SK-N-SH (cell line): ENCODE results near the gene COX10. TPM values are rescaled to one million over a fixed set of nuclear protein-coding genes. Genes with fewer than 3 reads are reported as not detected.

Source experiments
- CTCF ChIA-PET: fragments of 300-600, 350-600 bp; formaldehyde crosslinking; extraction: SDS; loops from one replicate; lab custom pipeline; 2021; lab: Yijun Ruan, JAX
- POLR2A ChIA-PET: fragments of 350-600 bp; sonication (Branson Sonifier 250); formaldehyde crosslinking; extraction: SDS; loops from one replicate; lab custom pipeline; 2020; ENCODE audit warnings: antibody characterized with exemption, inconsistent platforms; lab: Yijun Ruan, JAX
- DNase-seq: peaks from one replicate; pipeline ENCODE4 v3.0.0; 2012
- H2AFZ ChIP-seq: fragments of 200-600 bp; sonication (generic); 2 replicates; pipeline ENCODE4 v1.8.1; 2016; ENCODE audit warnings: antibody characterized with exemption, mild to moderate bottlenecking, low read depth
- H3F3A ChIP-seq: fragments of 200-600 bp; sonication (generic); replicated peaks from 2 replicates; pipeline ENCODE3; 2016; ENCODE audit warnings: antibody characterized with exemption, mild to moderate bottlenecking; ENCODE audit not compliant: insufficient read depth
- H3K27ac ChIP-seq, 2 experiments: fragments of 200-500 bp in 1 of 2; fragments of 200-600 bp in 1 of 2; sonication (Bioruptor generic) in 1 of 2; sonication (generic), shearing (Covaris generic) in 1 of 2; 2 replicates each; pipeline versions ENCODE4 v1.5.1 to v1.6.1; 2014 to 2016; ENCODE audit warnings: low read depth in 2 of 2, inconsistent platforms in 1 of 2, low read length in 1 of 2, mild to moderate bottlenecking in 1 of 2, mixed read lengths in 1 of 2
- H3K27me3 ChIP-seq: fragments of 200-600 bp; sonication (generic), shearing (Covaris generic); 2 replicates; pipeline ENCODE4 v1.6.1; 2016; ENCODE audit warnings: mixed run types; ENCODE audit not compliant: insufficient read depth
- H3K36me3 ChIP-seq, 2 experiments: fragments of 200-500 bp in 1 of 2; fragments of 200-600 bp in 1 of 2; sonication (Bioruptor generic) in 1 of 2; sonication (generic) in 1 of 2; replicated peaks in 1 of 2; 2 replicates each; pipeline versions ENCODE3 to v1.5.1; 2014 to 2016; ENCODE audit warnings: low read length in 1 of 2, mild to moderate bottlenecking in 1 of 2; ENCODE audit not compliant: insufficient read depth in 2 of 2, control insufficient read depth in 1 of 2
- H3K4me1 ChIP-seq, 2 experiments: fragments of 200-500 bp in 1 of 2; fragments of 200-600 bp in 1 of 2; sonication (Bioruptor generic) in 1 of 2; sonication (generic), shearing (Covaris generic) in 1 of 2; 2 replicates each; pipeline versions ENCODE4 v1.5.1 to v1.6.1; 2014 to 2016; ENCODE audit warnings: low read depth in 1 of 2, low read length in 1 of 2, mixed run types in 1 of 2; ENCODE audit not compliant: insufficient read depth in 2 of 2, control insufficient read depth in 1 of 2
- H3K4me2 ChIP-seq: fragments of 200-600 bp; sonication (generic), shearing (Covaris generic); 2 replicates; pipeline ENCODE4 v1.6.1; 2017; ENCODE audit warnings: mixed run types
- H3K4me3 ChIP-seq, 2 experiments: fragments of 200-500 bp in 1 of 2; fragments of 200-600 bp in 1 of 2; sonication (Bioruptor generic) in 1 of 2; sonication (generic), shearing (Covaris generic) in 1 of 2; 2 replicates each; pipeline versions ENCODE4 v1.5.1 to v1.8.1; 2014 to 2016; ENCODE audit warnings: low read depth in 2 of 2, inconsistent platforms in 1 of 2, low read length in 1 of 2, mild to moderate bottlenecking in 1 of 2, mixed read lengths in 1 of 2, moderate library complexity in 1 of 2
- H3K79me2 ChIP-seq: fragments of 200-600 bp; sonication (generic); 2 replicates; pipeline ENCODE4 v1.8.1; 2017; ENCODE audit warnings: mild to moderate bottlenecking; ENCODE audit not compliant: insufficient read depth
- H3K9ac ChIP-seq: fragments of 200-600 bp; sonication (generic); 2 replicates; pipeline ENCODE4 v1.6.1; 2017; ENCODE audit warnings: mixed run types
- H3K9me2 ChIP-seq: fragments of 200-600 bp; sonication (generic); 2 replicates; pipeline ENCODE4 v1.6.1; 2017; ENCODE audit warnings: mixed run types
- H3K9me3 ChIP-seq: fragments of 200-600 bp; sonication (generic); 2 replicates; pipeline ENCODE4 v1.6.1; 2017; ENCODE audit warnings: mixed run types, mild to moderate bottlenecking, moderate library complexity
- H4K20me1 ChIP-seq: fragments of 200-600 bp; sonication (generic); 2 replicates; pipeline ENCODE4 v1.6.1; 2017; ENCODE audit warnings: mild to moderate bottlenecking, mixed run types; ENCODE audit not compliant: insufficient read depth
- EZH2phosphoT487 ChIP-seq: fragments of 200-600 bp; sonication (generic); IDR thresholded peaks from 2 replicates; pipeline ENCODE4 v1.6.1; 2017; ENCODE audit warnings: low read depth, mixed run types, mild to moderate bottlenecking, antibody characterized with exemption, moderate library complexity, borderline replicate concordance
- FOSL2 ChIP-seq: IDR thresholded peaks from 2 replicates; pipeline ENCODE4 v1.4.0; 2012; ENCODE audit warnings: low read depth, mild to moderate bottlenecking, moderate library complexity, borderline replicate concordance
- FOXJ3 ChIP-seq: sonication (generic); formaldehyde crosslinking; IDR thresholded peaks from 2 replicates; pipeline ENCODE4 v1.5.1; 2020; ENCODE audit warnings: mild to moderate bottlenecking, missing genetic modification reagents
- FOXM1 ChIP-seq: IDR thresholded peaks from 2 replicates; pipeline ENCODE4 v1.4.0; 2012; ENCODE audit warnings: low read depth, mild to moderate bottlenecking
- GABPA ChIP-seq: IDR thresholded peaks from 2 replicates; pipeline ENCODE4 v1.4.0; 2012; ENCODE audit warnings: low read depth, mild to moderate bottlenecking
- GATA2 ChIP-seq: sonication (generic); formaldehyde crosslinking; IDR thresholded peaks from 2 replicates; pipeline ENCODE4 v1.5.0; 2020; ENCODE audit warnings: mild to moderate bottlenecking, missing genetic modification reagents
- MEF2A ChIP-seq: IDR thresholded peaks from 2 replicates; pipeline ENCODE4 v1.4.0; 2012; ENCODE audit warnings: low read depth, borderline replicate concordance
- NRF1 ChIP-seq: IDR thresholded peaks from 2 replicates; pipeline ENCODE4 v1.6.1; 2012; ENCODE audit warnings: low read depth, mild to moderate bottlenecking, low read length
- RAD21 ChIP-seq: IDR thresholded peaks from 2 replicates; pipeline ENCODE4 v1.6.1; 2012; ENCODE audit warnings: mild to moderate bottlenecking, low read length
- RFX5 ChIP-seq: IDR thresholded peaks from 2 replicates; pipeline ENCODE4 v1.6.1; 2012; ENCODE audit warnings: mild to moderate bottlenecking, improper control_type of control experiment, low read length
- RXRA ChIP-seq: IDR thresholded peaks from 2 replicates; pipeline ENCODE4 v1.4.0; 2012; ENCODE audit warnings: low read depth, mild to moderate bottlenecking, borderline replicate concordance
- SIN3A ChIP-seq: IDR thresholded peaks from 2 replicates; pipeline ENCODE4 v1.6.1; 2012; ENCODE audit warnings: low read depth, mild to moderate bottlenecking, low read length, moderate library complexity, borderline replicate concordance
- SMC3 ChIP-seq: IDR thresholded peaks from 2 replicates; pipeline ENCODE4 v1.6.1; 2012; ENCODE audit warnings: low read depth, low read length, improper control_type of control experiment
- TCF12 ChIP-seq: IDR thresholded peaks from 2 replicates; pipeline ENCODE4 v1.4.0; 2012
- WGBS: methylation state at CpG from one replicate; pipeline ENCODE4 v1.1.6; 2017; ENCODE audit warnings: low lambda C conversion rate; 5-methylcytosine and 5-hydroxymethylcytosine counted together
- polyA plus RNA-seq, 3 experiments: library from polyadenylated mRNA; depleted of rRNA; stranded (reverse); fragments of >200 nt; gene quantifications; 2 replicates each; pipeline ENCODE4 v1.2.3, GENCODE V29; 2012
- TF ChIP-seq, protein P1 (sequence below): fragments of 150-350 bp; IDR thresholded peaks from 2 replicates; pipeline ENCODE4 v1.6.1; 2016; ENCODE audit warnings: mild to moderate bottlenecking, low read depth, low read length
- TF ChIP-seq, protein P2 (sequence below): IDR thresholded peaks from 2 replicates; pipeline ENCODE4 v1.4.0; 2012; ENCODE audit warnings: low read depth, borderline replicate concordance
- TF ChIP-seq, protein P3 (sequence below): fragments of 150-350 bp; IDR thresholded peaks from 2 replicates; pipeline ENCODE4 v1.6.1; 2017; ENCODE audit warnings: antibody characterized with exemption, low read length, low read depth, borderline replicate concordance
- TF ChIP-seq, protein P4 (sequence below): IDR thresholded peaks from 2 replicates; pipeline ENCODE4 v1.6.1; 2012; ENCODE audit warnings: mild to moderate bottlenecking, low read depth, low read length, moderate library complexity

Gene COX10
- polyA plus RNA-seq, 1 of the 3 experiments (the other 2 are of a cell fraction) = 8.7 TPM

DNA sequence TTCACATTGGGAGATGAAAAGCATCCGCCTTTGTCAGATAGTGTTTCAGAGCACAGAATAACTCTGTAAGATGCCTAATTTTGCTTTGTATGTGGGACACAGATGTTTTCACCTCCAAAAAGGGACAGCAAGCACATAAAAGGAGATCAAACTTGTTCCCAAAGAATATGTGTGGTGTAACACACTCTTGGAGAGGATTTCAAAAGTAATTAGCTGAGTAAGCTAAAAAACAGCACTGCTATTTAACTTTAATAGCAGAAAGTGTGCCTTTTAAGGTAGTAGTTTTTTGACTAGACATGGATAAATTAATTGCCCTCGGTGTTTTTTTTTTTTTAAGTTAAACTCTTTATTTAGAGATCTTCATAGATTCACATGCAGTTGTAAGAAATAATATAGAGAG is 65.2 kb downstream of the COX10 start (continued):
- TF ChIP-seq, protein P1, sequence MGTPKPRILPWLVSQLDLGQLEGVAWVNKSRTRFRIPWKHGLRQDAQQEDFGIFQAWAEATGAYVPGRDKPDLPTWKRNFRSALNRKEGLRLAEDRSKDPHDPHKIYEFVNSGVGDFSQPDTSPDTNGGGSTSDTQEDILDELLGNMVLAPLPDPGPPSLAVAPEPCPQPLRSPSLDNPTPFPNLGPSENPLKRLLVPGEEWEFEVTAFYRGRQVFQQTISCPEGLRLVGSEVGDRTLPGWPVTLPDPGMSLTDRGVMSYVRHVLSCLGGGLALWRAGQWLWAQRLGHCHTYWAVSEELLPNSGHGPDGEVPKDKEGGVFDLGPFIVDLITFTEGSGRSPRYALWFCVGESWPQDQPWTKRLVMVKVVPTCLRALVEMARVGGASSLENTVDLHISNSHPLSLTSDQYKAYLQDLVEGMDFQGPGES = no peak
- TF ChIP-seq SIN3A = no peak
- TF ChIP-seq FOSL2 = no peak

DNA sequence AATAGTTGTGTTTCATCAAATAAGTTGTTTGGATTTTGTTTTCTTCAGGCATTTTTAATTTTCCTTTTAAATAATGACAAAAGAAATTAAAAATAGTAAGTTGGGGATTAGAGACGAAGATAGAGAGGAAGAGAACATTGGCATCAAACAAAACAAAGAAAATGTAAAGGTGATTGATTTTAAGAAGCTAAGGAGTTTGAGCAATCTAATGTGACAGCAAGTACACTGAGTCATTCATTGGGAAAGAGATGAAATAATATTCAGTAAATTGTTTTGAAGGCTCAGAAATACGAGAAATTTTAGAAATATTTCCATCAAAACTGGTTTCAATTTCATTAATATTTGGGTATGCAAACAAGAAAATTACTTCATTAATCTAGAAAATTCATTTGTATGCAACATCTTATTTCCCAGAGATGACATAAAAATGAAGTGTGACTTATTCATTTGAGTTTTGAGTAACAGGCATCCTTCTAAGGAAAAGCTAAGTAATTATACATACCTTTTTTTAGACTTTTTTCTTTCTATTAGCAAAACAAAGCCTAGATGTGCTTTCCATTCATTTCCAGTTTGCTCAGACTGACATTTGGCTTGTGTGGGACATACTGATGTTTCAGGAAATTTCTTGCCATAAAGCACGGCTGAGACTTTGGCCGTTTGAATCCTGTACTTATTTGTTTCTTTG is 66.7 kb downstream of the COX10 start:
- H3K9ac ChIP-seq = no peak overlapping the region
- H3K9me2 ChIP-seq = 0 out of 2 replicates have a peak, but pooled peaks cover 3% of the 10 kb centered on the region
- no peaks in the 10 kb centered on the region for H3F3A ChIP-seq
- no peak overlapping the region for H3K4me3 ChIP-seq
- H3K27me3 ChIP-seq = no peaks in the 10 kb centered on the region
- H2AFZ ChIP-seq = no peak overlapping the region
- CTCF ChIA-PET = interaction anchor here (1.0 kb wide), 1 partner anchor 37 kb away, joined by 3 read pairs; no protein-coding TSS in a partner anchor
- TF ChIP-seq, protein P2, sequence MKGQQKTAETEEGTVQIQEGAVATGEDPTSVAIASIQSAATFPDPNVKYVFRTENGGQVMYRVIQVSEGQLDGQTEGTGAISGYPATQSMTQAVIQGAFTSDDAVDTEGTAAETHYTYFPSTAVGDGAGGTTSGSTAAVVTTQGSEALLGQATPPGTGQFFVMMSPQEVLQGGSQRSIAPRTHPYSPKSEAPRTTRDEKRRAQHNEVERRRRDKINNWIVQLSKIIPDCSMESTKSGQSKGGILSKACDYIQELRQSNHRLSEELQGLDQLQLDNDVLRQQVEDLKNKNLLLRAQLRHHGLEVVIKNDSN = no peak
- TF ChIP-seq FOXJ3 (CRISPR knock-in tag) (no peak), FOSL2 (no peak), RFX5 (no peak), RXRA (no peak), GABPA (no peak), FOXM1 (no peak), RAD21 (no peak), GATA2 (CRISPR knock-in tag) (no peak)
- TF ChIP-seq, protein P3, sequence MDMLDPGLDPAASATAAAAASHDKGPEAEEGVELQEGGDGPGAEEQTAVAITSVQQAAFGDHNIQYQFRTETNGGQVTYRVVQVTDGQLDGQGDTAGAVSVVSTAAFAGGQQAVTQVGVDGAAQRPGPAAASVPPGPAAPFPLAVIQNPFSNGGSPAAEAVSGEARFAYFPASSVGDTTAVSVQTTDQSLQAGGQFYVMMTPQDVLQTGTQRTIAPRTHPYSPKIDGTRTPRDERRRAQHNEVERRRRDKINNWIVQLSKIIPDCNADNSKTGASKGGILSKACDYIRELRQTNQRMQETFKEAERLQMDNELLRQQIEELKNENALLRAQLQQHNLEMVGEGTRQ = no peak
- TF ChIP-seq, all 33 proteins: peak for 0
- Histone ChIP-seq H3K4me2 (no peak overlapping the region), H3K36me3 (no peaks in the 10 kb centered on the region), H3K9me3 (no peaks in the 10 kb centered on the region; the same call in 1 of the 2 replicates), H3K79me2 (no peaks in the 10 kb centered on the region; the same call in 1 of the 2 replicates), H3K27ac (no peak overlapping the region), H4K20me1 (no peaks in the 10 kb centered on the region), H3K4me1 (no peaks in the 10 kb centered on the region)
- WGBS = 86% methylated on average over 4 of the region's 4 CpGs
- no peak for DNase-seq
- POLR2A ChIA-PET = no interaction called here

DNA sequence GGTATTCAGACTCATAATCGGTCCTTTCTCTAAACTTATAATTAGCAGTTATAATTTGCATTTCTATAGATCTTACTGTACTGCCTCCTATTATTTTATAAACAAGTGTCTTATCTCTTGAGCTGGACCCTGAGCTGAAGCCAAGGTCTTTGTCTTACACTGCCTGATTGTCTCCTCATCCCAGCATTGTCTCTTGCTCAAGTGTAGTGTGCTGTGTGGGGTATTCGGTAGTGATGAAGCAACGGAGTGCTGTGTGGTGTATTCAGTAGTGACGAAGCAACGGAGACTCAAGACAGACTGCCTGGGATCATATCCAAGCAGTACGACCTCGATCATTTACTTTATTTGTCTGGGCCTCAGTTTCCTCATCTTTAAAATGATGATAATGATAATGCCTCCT is 69.3 kb downstream of the COX10 start:
- POLR2A ChIA-PET = no interaction called here
- TF ChIP-seq, protein P1 = no peak
- TF ChIP-seq, protein P4, sequence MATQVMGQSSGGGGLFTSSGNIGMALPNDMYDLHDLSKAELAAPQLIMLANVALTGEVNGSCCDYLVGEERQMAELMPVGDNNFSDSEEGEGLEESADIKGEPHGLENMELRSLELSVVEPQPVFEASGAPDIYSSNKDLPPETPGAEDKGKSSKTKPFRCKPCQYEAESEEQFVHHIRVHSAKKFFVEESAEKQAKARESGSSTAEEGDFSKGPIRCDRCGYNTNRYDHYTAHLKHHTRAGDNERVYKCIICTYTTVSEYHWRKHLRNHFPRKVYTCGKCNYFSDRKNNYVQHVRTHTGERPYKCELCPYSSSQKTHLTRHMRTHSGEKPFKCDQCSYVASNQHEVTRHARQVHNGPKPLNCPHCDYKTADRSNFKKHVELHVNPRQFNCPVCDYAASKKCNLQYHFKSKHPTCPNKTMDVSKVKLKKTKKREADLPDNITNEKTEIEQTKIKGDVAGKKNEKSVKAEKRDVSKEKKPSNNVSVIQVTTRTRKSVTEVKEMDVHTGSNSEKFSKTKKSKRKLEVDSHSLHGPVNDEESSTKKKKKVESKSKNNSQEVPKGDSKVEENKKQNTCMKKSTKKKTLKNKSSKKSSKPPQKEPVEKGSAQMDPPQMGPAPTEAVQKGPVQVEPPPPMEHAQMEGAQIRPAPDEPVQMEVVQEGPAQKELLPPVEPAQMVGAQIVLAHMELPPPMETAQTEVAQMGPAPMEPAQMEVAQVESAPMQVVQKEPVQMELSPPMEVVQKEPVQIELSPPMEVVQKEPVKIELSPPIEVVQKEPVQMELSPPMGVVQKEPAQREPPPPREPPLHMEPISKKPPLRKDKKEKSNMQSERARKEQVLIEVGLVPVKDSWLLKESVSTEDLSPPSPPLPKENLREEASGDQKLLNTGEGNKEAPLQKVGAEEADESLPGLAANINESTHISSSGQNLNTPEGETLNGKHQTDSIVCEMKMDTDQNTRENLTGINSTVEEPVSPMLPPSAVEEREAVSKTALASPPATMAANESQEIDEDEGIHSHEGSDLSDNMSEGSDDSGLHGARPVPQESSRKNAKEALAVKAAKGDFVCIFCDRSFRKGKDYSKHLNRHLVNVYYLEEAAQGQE = no peak
- TF ChIP-seq SMC3 = no peak
- no peak for TF ChIP-seq RAD21
- TF ChIP-seq GABPA = no peak
- TF ChIP-seq TCF12 = no peak
- no peak for TF ChIP-seq NRF1
- TF ChIP-seq MEF2A = no peak
- no peak for TF ChIP-seq EZH2phosphoT487

More for the DNA sequence above, 69.3 kb downstream of the COX10 start:
- Histone ChIP-seq H3K36me3 (no peaks in the 10 kb centered on the region), H2AFZ (no peak overlapping the region), H3K9me2 (0 out of 2 replicates have a peak, but pooled peaks cover 3% of the 10 kb centered on the region), H3K9ac (no peak overlapping the region), H3K27ac (no peak overlapping the region), H3F3A (no peaks in the 10 kb centered on the region), H3K9me3 (no peaks in the 10 kb centered on the region), H3K4me2 (no peak overlapping the region), H3K79me2 (no peaks in the 10 kb centered on the region; the same call in 1 of the 2 replicates), H3K4me1 (no peaks in the 10 kb centered on the region), H4K20me1 (no peaks in the 10 kb centered on the region), H3K4me3 (no peak overlapping the region), H3K27me3 (no peaks in the 10 kb centered on the region)
- WGBS = 94% methylated on average over 7 of the region's 7 CpGs
- CTCF ChIA-PET = no interaction called here
- no peak for DNase-seq
